Memory B cell (primary cell): ENCODE measurements around the gene GPR183.
A peak's percentile ranks its signal among the peaks of the same experiment; 100 is the strongest.

Experiments
- ATAC-seq: fragments of 150-1000 bp; cut with Tn5 transposase; 2 replicates; pipeline ENCODE4 v1.10.0; 2021; ENCODE audit warnings: low read depth, mild to moderate bottlenecking, moderate library complexity
- DNase-seq, 2 donors: peaks; one replicate each; pipeline ENCODE4 v3.0.0; 2022; ENCODE audit warnings: low spot score in 2 of 2
- H3K27ac Mint-ChIP-seq: one replicate; pipeline ENCODE4 v1.8.0; 2022; ENCODE audit warnings: mild to moderate bottlenecking, moderate library complexity, mixed read lengths
- H3K27me3 Mint-ChIP-seq: one replicate; pipeline ENCODE4 v1.8.0; 2022; ENCODE audit warnings: mixed read lengths
- H3K36me3 Mint-ChIP-seq: one replicate; pipeline ENCODE4 v1.8.0; 2022; ENCODE audit warnings: mild to moderate bottlenecking, mixed read lengths
- H3K4me1 Mint-ChIP-seq: one replicate; pipeline ENCODE4 v1.8.0; 2022; ENCODE audit warnings: mixed read lengths
- H3K4me3 Mint-ChIP-seq: one replicate; pipeline ENCODE4 v1.8.0; 2022; ENCODE audit warnings: mild to moderate bottlenecking, moderate library complexity, mixed read lengths
- H3K9me3 Mint-ChIP-seq: one replicate; pipeline ENCODE4 v1.8.0; 2022; ENCODE audit warnings: mixed read lengths

The GPR183 gene

DNA sequence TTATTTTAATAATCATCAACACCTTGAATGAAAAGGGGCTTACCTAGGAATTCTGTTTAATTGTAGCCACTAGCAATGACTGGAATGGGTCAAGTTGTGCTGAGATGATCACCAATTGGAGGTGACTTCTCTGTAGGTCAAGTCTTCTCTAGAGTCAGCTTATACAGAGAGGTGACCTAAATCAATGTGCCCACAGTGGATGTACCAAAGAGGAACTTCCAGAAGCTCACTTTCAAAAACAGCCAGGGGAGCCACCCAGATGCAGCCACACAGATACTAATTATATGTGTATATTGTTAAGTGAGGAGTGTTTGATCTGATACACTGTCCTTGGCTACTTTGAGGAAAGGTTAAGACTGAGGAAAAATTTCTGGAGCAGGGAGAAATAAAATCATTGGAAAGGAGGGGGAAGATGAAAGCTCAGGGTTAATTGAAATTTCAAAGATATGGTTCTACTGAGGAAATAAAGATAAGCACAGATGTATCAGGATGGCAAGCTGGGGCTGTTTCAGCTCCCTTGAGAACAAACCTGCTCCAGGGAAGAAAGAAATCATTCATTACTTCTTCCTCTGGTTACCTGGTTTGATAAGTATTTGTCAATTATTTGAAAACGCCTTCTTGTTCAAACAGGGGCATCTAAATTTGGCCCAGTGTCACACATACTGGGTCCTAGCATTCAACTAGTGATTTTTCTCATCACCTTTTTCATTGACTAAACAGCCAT is 5.1 kb downstream of the GPR183 start:
- Mint-ChIP-seq H3K9me3 (no peaks in the 10 kb centered on the region), H3K27ac (peak overlapping the region; percentile 87), H3K36me3 (peaks cover 38% of the 10 kb centered on the region), H3K4me3 (peak overlapping the region; percentile 100), H3K27me3 (no peaks in the 10 kb centered on the region), H3K4me1 (peaks cover 47% of the 10 kb centered on the region)
- peak; percentile 55 for ATAC-seq
- no peak for DNase-seq

DNA sequence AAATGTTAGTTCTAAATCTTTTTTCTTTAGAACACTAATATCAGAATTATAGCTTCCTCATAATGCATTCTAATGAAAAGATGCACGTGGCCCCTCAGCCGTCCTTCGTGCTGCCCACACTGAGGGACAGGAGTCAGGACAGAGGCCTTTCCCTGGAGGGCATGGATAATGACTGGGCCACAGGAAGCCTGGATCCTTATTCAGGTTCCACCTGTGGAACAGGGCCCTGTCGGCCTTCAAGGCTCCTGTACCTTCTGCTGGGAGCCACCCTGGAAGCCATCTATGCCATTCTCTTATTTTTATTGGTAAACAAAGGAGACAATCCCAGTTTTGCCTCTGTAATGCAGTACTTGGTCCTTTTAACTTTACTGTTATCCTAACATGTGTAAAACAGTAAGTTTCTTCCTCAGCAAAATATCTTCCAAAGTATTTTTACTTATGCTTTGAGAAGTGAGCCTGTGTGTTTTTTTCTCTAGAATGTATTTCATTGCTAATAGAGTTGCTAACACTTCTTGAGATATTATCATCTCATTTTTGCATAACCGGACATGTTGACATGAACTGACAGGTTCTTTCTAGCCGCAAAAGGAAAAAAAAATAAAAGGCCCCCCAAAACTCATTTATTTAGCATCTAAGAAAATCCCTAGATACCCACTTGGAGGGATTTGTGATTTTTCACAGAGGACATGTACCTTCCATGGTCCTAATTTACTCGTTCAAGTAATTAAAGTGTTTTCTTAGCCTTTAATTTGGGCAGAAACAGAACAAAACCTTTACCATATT is 6.0 kb downstream of the GPR183 start:
- DNase-seq (no peak), ATAC-seq (peak; percentile 19)
- H3K27me3 Mint-ChIP-seq, result no peaks in the 10 kb centered on the region
- peak overlapping the region; percentile 62 for H3K4me3 Mint-ChIP-seq
- peaks cover 33% of the 10 kb centered on the region for H3K36me3 Mint-ChIP-seq
- H3K4me1 Mint-ChIP-seq, result peaks cover 47% of the 10 kb centered on the region
- H3K9me3 Mint-ChIP-seq, result no peaks in the 10 kb centered on the region
- peak overlapping the region; percentile 87 for H3K27ac Mint-ChIP-seq

- no peaks in the 10 kb centered on the region for H3K9me3 Mint-ChIP-seq
- peak overlapping the region; percentile 83 for H3K27ac Mint-ChIP-seq
- H3K4me3 Mint-ChIP-seq, result peak overlapping the region; percentile 65
- ATAC-seq (no peak), DNase-seq (no peak)
- H3K4me1 Mint-ChIP-seq, result peaks cover 58% of the 10 kb centered on the region
- no peaks in the 10 kb centered on the region for H3K27me3 Mint-ChIP-seq
- H3K36me3 Mint-ChIP-seq, result peaks cover 37% of the 10 kb centered on the region
These were observed 7.3 kb downstream of the GPR183 start for GRCh38 chr13:99299920-99300341.

DNA sequence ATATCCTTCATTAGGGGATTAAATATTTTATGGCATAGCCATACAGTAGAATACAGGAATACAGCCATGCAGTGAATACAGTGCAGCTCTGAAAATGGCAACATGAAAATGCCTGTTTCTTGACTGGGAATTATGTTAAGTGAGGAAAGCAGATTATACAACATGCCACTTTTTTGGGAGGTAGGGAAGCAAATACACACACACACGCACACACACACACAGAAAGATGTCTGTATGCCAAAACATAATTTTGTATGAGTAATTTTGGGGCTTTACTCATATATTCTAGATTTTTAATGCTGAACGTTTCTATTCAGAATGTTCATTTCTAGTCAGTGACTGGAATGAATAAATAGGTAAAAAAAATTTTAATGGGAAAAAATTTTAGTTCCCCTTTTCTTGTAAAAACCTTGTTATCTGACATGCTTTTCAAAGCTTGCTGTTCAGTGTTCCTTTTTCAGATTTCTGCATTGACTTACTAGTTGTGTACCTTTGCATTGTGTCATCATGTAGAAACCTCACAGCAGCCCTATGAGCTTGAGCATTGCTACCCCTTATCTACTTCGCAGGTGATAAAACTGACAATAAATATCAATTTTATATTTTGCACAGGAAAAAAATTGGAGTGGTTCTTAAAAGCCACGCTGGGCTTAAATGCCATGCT is 7.8 kb downstream of the GPR183 start:
- Mint-ChIP-seq H3K27me3 (no peaks in the 10 kb centered on the region), H3K36me3 (peaks cover 34% of the 10 kb centered on the region), H3K4me1 (peaks cover 56% of the 10 kb centered on the region), H3K4me3 (peak overlapping the region; percentile 78), H3K27ac (peak overlapping the region; percentile 83), H3K9me3 (no peaks in the 10 kb centered on the region)
- no peak for DNase-seq
- no peak for ATAC-seq

DNA sequence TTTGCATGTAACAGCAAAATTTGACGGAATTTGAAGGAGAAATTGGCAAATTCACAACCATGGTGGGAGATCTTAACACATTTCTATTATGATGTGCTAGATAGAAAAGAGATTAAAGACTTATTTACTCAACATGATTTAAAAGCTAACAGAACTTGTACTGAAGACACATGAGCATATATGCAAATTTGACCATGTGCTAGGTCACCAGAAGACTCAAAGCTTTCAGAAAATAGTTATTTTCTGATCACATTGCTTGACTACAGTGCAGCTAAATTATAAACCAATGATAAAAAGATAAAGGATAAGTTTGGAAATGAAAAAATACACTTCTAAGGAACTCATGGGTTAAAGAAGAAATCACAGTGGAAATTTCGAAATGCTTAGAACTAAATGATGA is 9.1 kb downstream of the GPR183 start:
- no peak for DNase-seq
- H3K4me3 Mint-ChIP-seq, result peak overlapping the region; percentile 67
- H3K9me3 Mint-ChIP-seq, result no peaks in the 10 kb centered on the region
- peaks cover 33% of the 10 kb centered on the region for H3K36me3 Mint-ChIP-seq
- peak overlapping the region; percentile 71 for H3K27ac Mint-ChIP-seq
- peaks cover 52% of the 10 kb centered on the region for H3K4me1 Mint-ChIP-seq
- no peaks in the 10 kb centered on the region for H3K27me3 Mint-ChIP-seq
- ATAC-seq, result no peak

DNA sequence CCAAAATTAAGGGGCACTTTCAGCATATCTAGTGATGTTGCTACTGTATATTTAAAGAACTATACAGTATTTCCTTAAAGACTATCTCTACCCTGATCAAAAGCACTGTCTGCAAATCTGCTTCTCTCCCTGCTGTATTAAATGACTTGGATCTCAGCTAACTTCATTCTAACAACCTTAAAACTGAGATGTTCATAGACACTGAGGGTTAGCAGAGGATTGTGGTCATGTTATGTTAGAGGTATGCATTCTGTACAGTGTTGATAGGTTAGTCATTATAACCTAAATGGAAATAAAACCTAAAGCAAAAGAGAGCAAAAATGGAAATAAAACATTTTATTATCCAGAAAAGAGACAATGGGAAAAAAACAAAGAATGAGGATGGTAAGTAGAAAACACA is 9.9 kb downstream of the GPR183 start:
- no peaks in the 10 kb centered on the region for H3K27me3 Mint-ChIP-seq
- ATAC-seq (no peak), DNase-seq (no peak)
- peak overlapping the region; percentile 67 for H3K4me3 Mint-ChIP-seq
- H3K36me3 Mint-ChIP-seq, result peaks cover 32% of the 10 kb centered on the region
- peaks cover 51% of the 10 kb centered on the region for H3K4me1 Mint-ChIP-seq
- no peaks in the 10 kb centered on the region for H3K9me3 Mint-ChIP-seq
- H3K27ac Mint-ChIP-seq, result peak overlapping the region; percentile 71

GRCh38 chr13:99296398-99296797 is 10.8 kb downstream of the GPR183 start:
- Mint-ChIP-seq H3K27ac (peak overlapping the region; percentile 73), H3K4me1 (peaks cover 53% of the 10 kb centered on the region)
- no peak for DNase-seq

DNA sequence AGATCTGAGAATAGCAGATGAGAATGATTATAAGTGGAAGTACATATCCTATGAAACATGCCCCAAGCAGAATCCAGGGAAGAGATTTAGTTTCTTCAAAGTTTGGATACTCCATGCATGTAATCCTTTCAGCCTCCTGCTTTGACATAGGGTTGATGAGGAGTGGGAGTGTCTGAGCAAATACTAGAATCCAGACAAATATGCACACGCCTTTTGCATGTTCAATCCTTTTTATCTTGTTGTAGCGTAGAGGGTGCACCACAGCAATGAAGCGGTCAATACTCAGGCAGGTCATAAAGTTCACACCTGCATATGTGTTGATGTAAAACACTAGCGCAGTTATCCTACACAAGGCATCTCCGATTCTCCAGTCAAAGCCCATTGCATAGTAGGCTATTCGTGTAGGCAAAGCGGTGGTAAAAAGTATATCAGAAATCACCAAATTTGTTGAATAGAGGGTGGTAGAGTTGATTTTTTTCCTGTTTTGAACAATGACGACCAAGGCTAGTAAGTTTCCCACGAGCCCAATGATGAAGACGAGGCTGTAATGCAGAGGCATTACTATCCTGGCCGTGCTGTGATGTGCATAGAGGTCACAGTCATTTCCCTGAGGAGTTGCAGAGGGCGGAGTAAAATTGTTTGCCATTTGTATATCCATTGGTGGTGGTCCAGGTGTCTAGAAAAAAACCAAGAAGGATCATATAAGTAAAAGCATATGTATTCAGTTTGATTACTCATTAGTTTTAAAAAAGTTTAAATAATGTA is 11.5 kb downstream of the GPR183 start:
- H3K4me3 Mint-ChIP-seq, result peak overlapping the region; percentile 77
- no peaks in the 10 kb centered on the region for H3K9me3 Mint-ChIP-seq
- DNase-seq (no peak), ATAC-seq (peak; percentile 26)
- H3K4me1 Mint-ChIP-seq, result peaks cover 57% of the 10 kb centered on the region
- peak overlapping the region; percentile 89 for H3K27ac Mint-ChIP-seq
- H3K27me3 Mint-ChIP-seq, result no peaks in the 10 kb centered on the region
- H3K36me3 Mint-ChIP-seq, result peaks cover 35% of the 10 kb centered on the region

More at GRCh38 chr13:99296398-99296797, 10.8 kb downstream of the GPR183 start:
- ATAC-seq, result peak; percentile 25
- Mint-ChIP-seq H3K27me3 (no peaks in the 10 kb centered on the region), H3K36me3 (peaks cover 31% of the 10 kb centered on the region), H3K9me3 (no peaks in the 10 kb centered on the region), H3K4me3 (peak overlapping the region; percentile 65)

DNA sequence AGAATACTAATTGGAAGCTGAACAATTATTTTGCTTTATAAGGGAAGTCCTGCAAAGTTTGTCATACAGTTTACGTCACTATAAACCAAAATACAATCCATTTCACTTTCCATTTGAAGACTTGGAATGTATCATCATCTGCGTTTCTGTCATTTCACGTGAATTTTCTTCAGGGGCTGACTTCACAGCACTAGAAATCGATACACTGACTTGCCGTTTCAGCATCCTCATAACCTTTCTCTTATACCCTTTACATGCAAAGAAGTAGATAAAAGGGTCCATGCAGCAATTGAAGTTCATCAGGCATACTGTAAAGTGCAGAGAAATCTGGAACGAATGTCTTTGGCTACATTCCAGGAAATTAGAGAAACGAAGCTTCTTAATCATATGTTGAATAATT is 12.2 kb downstream of the GPR183 start:
- Mint-ChIP-seq H3K9me3 (no peaks in the 10 kb centered on the region), H3K27me3 (no peaks in the 10 kb centered on the region), H3K4me3 (peak overlapping the region; percentile 77), H3K27ac (peak overlapping the region; percentile 89), H3K36me3 (peaks cover 33% of the 10 kb centered on the region), H3K4me1 (peaks cover 56% of the 10 kb centered on the region)
- DNase-seq, result no peak
- no peak for ATAC-seq

DNA sequence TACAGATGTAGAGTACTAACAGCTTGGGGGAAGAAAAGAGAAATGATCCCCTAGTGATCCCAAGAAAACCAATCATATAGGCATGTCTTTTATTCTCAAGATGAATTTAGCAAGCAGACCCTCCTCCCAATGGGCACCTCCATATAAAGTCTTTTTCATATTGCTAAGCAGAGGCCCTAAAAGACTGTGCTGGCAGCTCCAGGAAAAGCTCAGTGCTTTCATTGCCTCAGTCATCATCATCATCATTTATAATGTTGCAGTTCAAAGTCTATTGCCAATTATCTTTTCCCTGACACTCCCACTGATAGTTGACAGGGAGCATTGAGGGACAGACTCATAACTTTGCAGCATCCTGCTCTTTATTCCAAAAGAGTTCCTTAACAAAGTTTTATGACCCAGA is 13.0 kb downstream of the GPR183 start:
- H3K4me3 Mint-ChIP-seq, result no peak overlapping the region
- peaks cover 31% of the 10 kb centered on the region for H3K36me3 Mint-ChIP-seq
- DNase-seq (no peak), ATAC-seq (no peak)
- no peaks in the 10 kb centered on the region for H3K27me3 Mint-ChIP-seq
- peaks cover 54% of the 10 kb centered on the region for H3K4me1 Mint-ChIP-seq
- peak overlapping the region; percentile 99 for H3K27ac Mint-ChIP-seq
- no peaks in the 10 kb centered on the region for H3K9me3 Mint-ChIP-seq

GRCh38 chr13:99293178-99293577 is 14.0 kb downstream of the GPR183 start:
- Mint-ChIP-seq H3K4me3 (peak overlapping the region; percentile 42), H3K27me3 (no peaks in the 10 kb centered on the region), H3K4me1 (peaks cover 59% of the 10 kb centered on the region), H3K27ac (peak overlapping the region; percentile 99), H3K36me3 (peaks cover 32% of the 10 kb centered on the region), H3K9me3 (no peaks in the 10 kb centered on the region)
- DNase-seq (no peak), ATAC-seq (peak; percentile 34)

DNA sequence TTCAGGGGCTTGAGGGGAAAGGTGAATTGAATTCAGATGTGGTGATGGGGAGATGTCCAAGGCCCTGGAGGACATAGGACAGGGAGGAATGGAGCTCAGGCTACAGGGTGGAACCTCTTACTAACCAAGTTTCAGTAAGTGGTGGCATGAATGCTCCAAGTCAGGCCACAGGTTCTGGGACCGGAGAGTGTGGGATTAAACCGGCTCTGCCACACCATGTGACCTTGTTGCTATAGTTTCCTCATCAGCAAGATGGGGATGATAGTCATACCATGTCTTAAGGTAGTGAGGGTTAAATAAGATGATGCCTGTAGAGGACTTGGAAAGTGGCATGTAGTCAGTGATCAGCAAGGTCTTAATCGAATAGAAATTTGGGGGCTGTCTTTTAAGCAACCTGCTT is 16.3 kb downstream of the GPR183 start:
- DNase-seq, result no peak
- H3K27me3 Mint-ChIP-seq, result no peaks in the 10 kb centered on the region
- ATAC-seq, result no peak
- H3K4me1 Mint-ChIP-seq, result peaks cover 64% of the 10 kb centered on the region
- H3K27ac Mint-ChIP-seq, result peak overlapping the region; percentile 99
- no peaks in the 10 kb centered on the region for H3K9me3 Mint-ChIP-seq
- H3K4me3 Mint-ChIP-seq, result no peak overlapping the region
- H3K36me3 Mint-ChIP-seq, result peaks cover 38% of the 10 kb centered on the region

DNA sequence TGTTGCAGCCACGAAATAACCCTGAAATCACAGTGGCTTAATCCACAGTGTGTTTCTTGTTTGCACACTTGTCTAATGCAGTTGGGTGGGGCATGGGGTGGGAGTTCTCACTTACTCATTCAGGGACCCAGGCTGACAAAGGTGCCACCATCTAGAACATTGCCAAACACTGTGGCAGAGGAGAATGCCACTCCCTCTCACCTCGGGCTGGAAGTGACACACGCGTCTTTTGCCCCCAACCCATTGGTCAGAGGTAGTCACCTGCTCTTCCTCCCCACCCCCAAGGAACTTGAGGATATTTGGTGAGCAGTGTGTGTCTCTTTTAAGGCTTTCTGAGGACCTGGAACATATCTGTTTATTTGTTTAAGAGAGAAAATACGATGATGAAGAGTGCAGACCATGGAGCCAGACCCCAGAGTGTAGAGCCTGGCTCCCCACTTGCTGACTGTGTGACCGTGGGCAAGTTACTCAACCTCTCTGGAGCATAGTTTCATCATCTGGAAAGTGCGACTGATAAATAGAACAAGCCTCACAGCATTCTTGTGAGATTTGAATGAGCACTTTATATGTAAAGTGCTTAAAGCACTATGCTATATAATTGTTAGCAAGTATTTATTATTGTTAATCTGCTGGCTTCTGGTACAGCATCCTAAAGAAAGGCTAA is 17.4 kb downstream of the GPR183 start:
- H3K36me3 Mint-ChIP-seq, result peaks cover 28% of the 10 kb centered on the region
- peaks cover 61% of the 10 kb centered on the region for H3K4me1 Mint-ChIP-seq
- H3K9me3 Mint-ChIP-seq, result no peaks in the 10 kb centered on the region
- no peaks in the 10 kb centered on the region for H3K27me3 Mint-ChIP-seq
- no peak for DNase-seq
- no peak overlapping the region for H3K4me3 Mint-ChIP-seq
- no peak for ATAC-seq
- peak overlapping the region; percentile 99 for H3K27ac Mint-ChIP-seq
